Stomach smooth muscle (tissue), 2 donors: ENCODE results near the gene RARS1.

Experiments used
- H3K27ac ChIP-seq: one replicate; pipeline ENCODE4 v1.7.0; 2013; ENCODE audit warnings: mild to moderate bottlenecking, low read length, inconsistent platforms
- H3K27me3 ChIP-seq, 2 donors: one replicate each; pipeline ENCODE4 v1.7.0; 2013; ENCODE audit warnings: low read length in 2 of 2; ENCODE audit not compliant: insufficient read depth in 2 of 2, control insufficient read depth in 1 of 2
- H3K36me3 ChIP-seq, 2 donors: one replicate each; pipeline ENCODE4 v1.7.0; 2013; ENCODE audit warnings: low read length in 2 of 2; ENCODE audit not compliant: control insufficient read depth in 2 of 2, insufficient read depth in 2 of 2
- H3K4me1 ChIP-seq: one replicate; pipeline ENCODE4 v1.7.0; 2013; ENCODE audit warnings: low read length; ENCODE audit not compliant: control insufficient read depth, insufficient read depth
- H3K4me3 ChIP-seq, 2 donors: one replicate each; pipeline ENCODE4 v1.7.0; 2013; ENCODE audit warnings: low read length in 2 of 2
- H3K9ac ChIP-seq, 2 donors: one replicate each; pipeline ENCODE4 v1.7.0; 2013; ENCODE audit warnings: low read length in 2 of 2, mild to moderate bottlenecking in 1 of 2
- H3K9me3 ChIP-seq, 2 donors: one replicate each; pipeline ENCODE4 v1.7.0; 2013; ENCODE audit warnings: low read length in 2 of 2; ENCODE audit not compliant: control insufficient read depth in 2 of 2
- donor health status: healthy.
- donor health status: Pancreatic carcinoma.

RARS1 gene

GRCh38 chr5:168553377-168554130, 67.3 kb downstream of the RARS1 start:
- no peaks in the 10 kb centered on the region for H3K9me3 ChIP-seq
- H3K36me3 ChIP-seq = peaks cover 8 to 9% of the 10 kb centered on the region in 2 donors
- H3K9ac ChIP-seq = no peak overlapping the region
- H3K27ac ChIP-seq = no peak overlapping the region
- H3K27me3 ChIP-seq = no peaks in the 10 kb centered on the region
- H3K4me3 ChIP-seq = no peak overlapping the region
- no peaks in the 10 kb centered on the region for H3K4me1 ChIP-seq

GRCh38 chr5:168557389-168557788, 71.1 kb downstream of the RARS1 start:
- Histone ChIP-seq H3K36me3 (peaks cover 12 to 23% of the 10 kb centered on the region in 2 donors), H3K4me1 (no peaks in the 10 kb centered on the region), H3K9me3 (no peaks in the 10 kb centered on the region)

GRCh38 chr5:168562279-168562678, 76.0 kb downstream of the RARS1 start:
- H3K27ac ChIP-seq = no peak overlapping the region
- H3K4me1 ChIP-seq = no peaks in the 10 kb centered on the region
- H3K9me3 ChIP-seq = no peaks in the 10 kb centered on the region
- H3K4me3 ChIP-seq = no peak overlapping the region
- H3K36me3 ChIP-seq = peaks cover 5 to 25% of the 10 kb centered on the region in 2 donors
- no peak overlapping the region for H3K9ac ChIP-seq
- H3K27me3 ChIP-seq = no peaks in the 10 kb centered on the region

More at GRCh38 chr5:168557389-168557788, 71.1 kb downstream of the RARS1 start:
- Histone ChIP-seq H3K27ac (no peak overlapping the region), H3K9ac (no peak overlapping the region), H3K27me3 (no peaks in the 10 kb centered on the region), H3K4me3 (no peak overlapping the region)

- Histone ChIP-seq H3K36me3 (peaks cover 9 to 29% of the 10 kb centered on the region in 2 donors), H3K4me1 (no peaks in the 10 kb centered on the region)
Observed at GRCh38 chr5:168563959-168564358, 77.7 kb downstream of the RARS1 start.

GRCh38 chr5:168568738-168569137, 82.5 kb downstream of the RARS1 start:
- H3K27ac ChIP-seq = no peak overlapping the region
- H3K27me3 ChIP-seq = no peaks in the 10 kb centered on the region
- H3K36me3 ChIP-seq = peaks cover 3 to 14% of the 10 kb centered on the region in 2 donors
- H3K4me1 ChIP-seq = no peaks in the 10 kb centered on the region
- H3K4me3 ChIP-seq = no peak overlapping the region
- H3K9me3 ChIP-seq = no peaks in the 10 kb centered on the region
- H3K9ac ChIP-seq = no peak overlapping the region

More at GRCh38 chr5:168563959-168564358, 77.7 kb downstream of the RARS1 start:
- Histone ChIP-seq H3K4me3 (no peak overlapping the region), H3K9ac (no peak overlapping the region), H3K27me3 (no peaks in the 10 kb centered on the region), H3K27ac (no peak overlapping the region), H3K9me3 (no peaks in the 10 kb centered on the region)
